Esophagus muscularis mucosa (tissue), 4 donors: ENCODE measurements around the gene KLK7.

Experiments used
- CTCF ChIP-seq, 3 experiments: fragments of 200-600 bp in 2 of 3; fragments of 450-650 bp in 1 of 3; sonication (generic) in 2 of 3; IDR thresholded peaks; one replicate each; pipeline ENCODE4 v1.5.1; 2017 to 2019; ENCODE audit warnings: antibody characterized with exemption in 3 of 3, mild to moderate bottlenecking in 2 of 3, moderate library complexity in 1 of 3
- EP300 ChIP-seq: sonication (generic); formaldehyde crosslinking; IDR thresholded peaks from one replicate; pipeline ENCODE4 v1.6.1; 2017; ENCODE audit warnings: antibody characterized with exemption
- POLR2A ChIP-seq: fragments of 450-650 bp; IDR thresholded peaks from one replicate; pipeline ENCODE4 v1.6.1; 2017; ENCODE audit warnings: antibody characterized with exemption, moderate library complexity, mild to moderate bottlenecking, low read depth
- POLR2AphosphoS5 ChIP-seq, 2 donors: sonication (generic); formaldehyde crosslinking; IDR thresholded peaks; one replicate each; pipeline ENCODE4 v1.6.1; 2017; ENCODE audit warnings: antibody characterized with exemption in 2 of 2

- no peak for TF ChIP-seq CTCF (IDR thresholded peaks at IDR 0.05)
- TF ChIP-seq POLR2A, result no peak
- TF ChIP-seq POLR2AphosphoS5 (IDR thresholded peaks at IDR 0.05), result no peak
- TF ChIP-seq EP300, result no peak
Measured at GRCh38 chr19:50962245-50962644, 21.5 kb downstream of the KLK7 start.
